ENCODE measurements around the gene SYNE1. TPM values are rescaled to one million over a fixed set of nuclear protein-coding genes. Genes with fewer than 3 reads are reported as not detected.
"Not testable (repeated sequence)": the region's sequence is repeated elsewhere in the genome, so short reads cannot be mapped to it uniquely, and the experiment has no call there.

SYNE1 gene
- polyA plus RNA-seq, 1 donor = 28.2 TPM

DNA sequence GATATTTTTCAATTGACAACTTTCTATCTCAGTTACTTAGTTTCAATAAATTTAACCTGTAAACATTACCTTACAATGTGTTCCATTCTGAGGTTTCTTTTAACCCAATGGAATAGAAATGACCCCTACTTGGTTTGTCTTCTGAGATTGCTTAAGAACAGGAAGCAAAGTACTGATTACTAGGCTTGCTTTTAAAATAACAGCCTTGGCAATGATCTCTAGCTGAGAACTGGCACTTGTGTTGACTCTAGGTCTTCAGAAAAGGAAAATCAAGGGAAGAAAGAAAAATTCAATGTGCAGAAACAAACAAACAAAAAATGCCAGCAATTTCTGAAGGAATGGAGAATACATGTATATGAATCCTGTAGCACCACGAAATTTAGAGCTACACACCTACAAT is 66.1 kb downstream of the SYNE1 start:
- no peaks in the 10 kb centered on the region for H3K27me3 ChIP-seq (ENCODE audit: control insufficient read depth, insufficient read depth, low read length)
- no peaks in the 10 kb centered on the region for H3K9me3 ChIP-seq (ENCODE audit: control insufficient read depth, low read depth, low read length)
- H3K27ac ChIP-seq (ENCODE audit: low read length) = no peak overlapping the region
- H3K36me3 ChIP-seq (ENCODE audit: control insufficient read depth, insufficient read depth, low read length) = no peaks in the 10 kb centered on the region
- DNase-seq = no peak
- WGBS (ENCODE audit: insufficient coverage, low lambda C conversion rate) = no CpG with 5 or more reads among the region's 1 CpG
- H3K4me1 ChIP-seq (ENCODE audit: control insufficient read depth, insufficient read depth, low read length) = no peaks in the 10 kb centered on the region
- H3K4me3 ChIP-seq (ENCODE audit: low read length) = no peak overlapping the region

DNA sequence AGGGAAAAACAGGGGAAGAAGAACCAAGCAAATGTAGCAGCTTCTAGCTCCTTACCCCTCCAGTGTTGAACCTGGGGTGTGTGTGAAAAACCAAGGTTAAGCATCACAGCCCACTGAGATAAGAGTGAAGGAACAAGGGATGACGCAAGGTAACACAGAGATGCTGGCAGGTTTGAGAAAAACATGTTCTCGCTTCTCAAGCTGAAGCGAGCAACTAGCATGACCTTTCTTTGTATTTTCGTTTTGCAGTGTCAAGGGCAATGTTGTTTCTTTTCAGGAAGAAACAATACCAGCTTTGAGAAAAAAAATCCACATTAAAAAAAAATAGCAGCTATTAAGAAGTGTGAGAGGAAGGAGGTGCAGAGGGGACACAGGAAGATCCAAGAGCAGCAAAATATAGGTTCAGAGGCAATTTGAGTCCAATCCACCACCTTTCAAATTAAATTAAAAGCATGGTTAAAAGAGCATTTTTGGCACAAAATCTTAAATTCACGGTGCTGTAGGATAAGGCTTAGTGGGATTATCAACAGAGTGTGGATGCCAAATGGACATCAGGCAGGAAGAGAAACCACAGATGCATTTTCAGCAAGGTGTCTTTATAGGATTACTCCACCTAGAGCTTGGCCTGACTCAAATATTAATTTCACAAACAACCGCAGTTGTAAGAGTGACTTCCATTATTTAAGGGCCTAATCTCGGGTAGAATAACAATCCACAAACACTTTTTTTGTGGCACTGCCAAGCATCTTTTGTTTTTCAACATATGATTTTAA is 70.9 kb downstream of the SYNE1 start:
- WGBS (ENCODE audit: insufficient coverage, low lambda C conversion rate) = no CpG with 5 or more reads among the region's 7 CpGs
- no peak overlapping the region for H3K27ac ChIP-seq (ENCODE audit: low read length)

DNA sequence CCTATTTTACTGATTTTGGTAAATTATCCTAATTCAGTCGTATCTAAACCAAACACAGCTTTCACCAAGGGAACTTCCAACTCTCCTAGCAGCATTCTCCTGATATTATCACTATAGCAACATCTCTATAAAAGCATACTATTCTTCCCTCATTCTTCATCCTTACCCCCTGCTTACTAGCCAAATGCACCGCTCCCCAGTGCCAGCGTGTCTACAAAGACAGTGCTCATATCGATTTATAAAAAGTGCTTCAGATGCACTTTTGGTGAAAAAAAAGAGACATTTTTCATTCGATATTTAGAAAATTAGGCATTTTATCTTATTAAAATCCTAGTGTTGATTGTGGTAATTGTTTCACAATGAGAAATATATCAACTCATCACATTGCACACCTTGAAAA is 74.0 kb downstream of the SYNE1 start:
- Histone ChIP-seq H3K9me3 (ENCODE audit: control insufficient read depth, low read depth, low read length) (no peaks in the 10 kb centered on the region), H3K36me3 (ENCODE audit: control insufficient read depth, insufficient read depth, low read length) (no peaks in the 10 kb centered on the region), H3K27ac (ENCODE audit: low read length) (no peak overlapping the region), H3K4me3 (ENCODE audit: low read length) (no peak overlapping the region), H3K27me3 (ENCODE audit: control insufficient read depth, insufficient read depth, low read length) (no peaks in the 10 kb centered on the region), H3K4me1 (ENCODE audit: control insufficient read depth, insufficient read depth, low read length) (no peaks in the 10 kb centered on the region)
- WGBS (ENCODE audit: insufficient coverage, low lambda C conversion rate) = 51% methylated on average over 4 of the region's 5 CpGs
- DNase-seq = no peak

More for the DNA sequence above, 70.9 kb downstream of the SYNE1 start:
- no peaks in the 10 kb centered on the region for H3K27me3 ChIP-seq (ENCODE audit: control insufficient read depth, insufficient read depth, low read length)
- no peaks in the 10 kb centered on the region for H3K36me3 ChIP-seq (ENCODE audit: control insufficient read depth, insufficient read depth, low read length)
- H3K4me3 ChIP-seq (ENCODE audit: low read length) = no peak overlapping the region
- DNase-seq = no peak
- no peaks in the 10 kb centered on the region for H3K9me3 ChIP-seq (ENCODE audit: control insufficient read depth, low read depth, low read length)
- H3K4me1 ChIP-seq (ENCODE audit: control insufficient read depth, insufficient read depth, low read length) = no peaks in the 10 kb centered on the region

DNA sequence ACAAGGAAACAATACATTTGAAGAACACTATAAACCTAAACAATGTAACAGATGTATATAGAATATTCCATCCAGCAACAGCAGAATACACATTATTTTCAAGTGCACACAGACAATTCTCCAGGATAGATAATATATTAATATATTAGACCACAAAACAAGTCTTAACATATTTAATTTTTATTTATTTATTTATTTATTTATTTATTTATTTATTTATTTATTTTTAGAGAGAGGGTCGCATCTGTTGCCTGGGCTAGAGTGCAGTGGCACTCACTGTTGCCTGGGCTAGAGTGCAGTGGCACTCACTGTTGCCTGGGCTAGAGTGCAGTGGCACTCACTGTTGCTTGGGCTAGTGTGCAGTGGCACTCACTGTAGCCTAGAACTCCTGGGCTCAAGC is 78.4 kb downstream of the SYNE1 start:
- H3K36me3 ChIP-seq (ENCODE audit: control insufficient read depth, insufficient read depth, low read length); H3K4me1 ChIP-seq (ENCODE audit: control insufficient read depth, insufficient read depth, low read length); DNase-seq; H3K27me3 ChIP-seq (ENCODE audit: control insufficient read depth, insufficient read depth, low read length); H3K27ac ChIP-seq (ENCODE audit: low read length); H3K9me3 ChIP-seq (ENCODE audit: control insufficient read depth, low read depth, low read length); H3K4me3 ChIP-seq (ENCODE audit: low read length): not testable (repeated sequence)
- WGBS (ENCODE audit: insufficient coverage, low lambda C conversion rate) = no CpG with 5 or more reads among the region's 1 CpG

DNA sequence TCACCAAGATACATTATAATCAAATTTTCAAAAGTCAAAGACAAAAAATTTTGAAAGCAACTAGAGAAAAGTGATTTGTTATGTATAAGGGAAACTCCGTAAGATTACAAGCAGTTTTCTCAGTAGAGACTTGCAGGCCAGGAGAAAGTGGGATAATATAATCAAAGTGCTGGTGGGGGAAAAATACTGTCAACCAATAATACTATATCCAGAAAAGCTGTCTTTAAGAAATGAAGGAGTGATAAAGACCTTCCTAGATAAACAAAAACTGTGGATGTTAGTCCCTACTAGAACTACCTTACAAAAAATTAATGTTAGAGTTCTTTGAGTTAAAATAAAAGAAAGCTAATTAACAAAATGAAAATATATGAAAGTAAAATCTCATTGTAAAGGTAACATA is 79.7 kb downstream of the SYNE1 start:
- H3K36me3 ChIP-seq (ENCODE audit: control insufficient read depth, insufficient read depth, low read length) = no peaks in the 10 kb centered on the region

DNA sequence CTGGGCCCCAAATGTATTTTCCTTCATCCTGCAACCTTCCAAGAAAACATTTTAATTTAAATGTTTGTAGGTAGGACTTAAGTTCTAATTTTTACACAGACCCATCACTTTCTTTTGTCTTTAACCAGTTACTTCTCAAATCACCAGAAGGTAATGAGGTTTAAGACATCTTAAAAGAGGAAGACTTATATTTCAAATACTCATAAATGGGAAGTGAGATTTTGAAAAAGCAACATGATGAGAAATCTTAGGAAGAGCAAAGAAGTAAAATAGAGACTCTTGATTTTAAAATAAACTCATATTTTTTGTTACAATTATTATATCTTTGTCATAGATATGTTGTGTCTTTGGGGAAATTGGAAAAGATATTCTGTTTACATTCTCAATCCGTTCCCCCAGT is 82.3 kb downstream of the SYNE1 start:
- no peaks in the 10 kb centered on the region for H3K4me1 ChIP-seq (ENCODE audit: control insufficient read depth, insufficient read depth, low read length)
- no peak overlapping the region for H3K27ac ChIP-seq (ENCODE audit: low read length)
- no peaks in the 10 kb centered on the region for H3K27me3 ChIP-seq (ENCODE audit: control insufficient read depth, insufficient read depth, low read length)
- WGBS (ENCODE audit: insufficient coverage, low lambda C conversion rate) = 60% methylated on average over 1 of the region's 1 CpG
- DNase-seq = no peak
- no peaks in the 10 kb centered on the region for H3K9me3 ChIP-seq (ENCODE audit: control insufficient read depth, low read depth, low read length)
- H3K36me3 ChIP-seq (ENCODE audit: control insufficient read depth, insufficient read depth, low read length) = no peaks in the 10 kb centered on the region
- H3K4me3 ChIP-seq (ENCODE audit: low read length) = no peak overlapping the region

More for the DNA sequence above, 79.7 kb downstream of the SYNE1 start:
- no peak overlapping the region for H3K4me3 ChIP-seq (ENCODE audit: low read length)
- no CpG with 5 or more reads among the region's 1 CpG for WGBS (ENCODE audit: insufficient coverage, low lambda C conversion rate)
- no peaks in the 10 kb centered on the region for H3K4me1 ChIP-seq (ENCODE audit: control insufficient read depth, insufficient read depth, low read length)
- no peak overlapping the region for H3K27ac ChIP-seq (ENCODE audit: low read length)
- H3K9me3 ChIP-seq (ENCODE audit: control insufficient read depth, low read depth, low read length) = no peaks in the 10 kb centered on the region
- no peak for DNase-seq
- no peaks in the 10 kb centered on the region for H3K27me3 ChIP-seq (ENCODE audit: control insufficient read depth, insufficient read depth, low read length)

DNA sequence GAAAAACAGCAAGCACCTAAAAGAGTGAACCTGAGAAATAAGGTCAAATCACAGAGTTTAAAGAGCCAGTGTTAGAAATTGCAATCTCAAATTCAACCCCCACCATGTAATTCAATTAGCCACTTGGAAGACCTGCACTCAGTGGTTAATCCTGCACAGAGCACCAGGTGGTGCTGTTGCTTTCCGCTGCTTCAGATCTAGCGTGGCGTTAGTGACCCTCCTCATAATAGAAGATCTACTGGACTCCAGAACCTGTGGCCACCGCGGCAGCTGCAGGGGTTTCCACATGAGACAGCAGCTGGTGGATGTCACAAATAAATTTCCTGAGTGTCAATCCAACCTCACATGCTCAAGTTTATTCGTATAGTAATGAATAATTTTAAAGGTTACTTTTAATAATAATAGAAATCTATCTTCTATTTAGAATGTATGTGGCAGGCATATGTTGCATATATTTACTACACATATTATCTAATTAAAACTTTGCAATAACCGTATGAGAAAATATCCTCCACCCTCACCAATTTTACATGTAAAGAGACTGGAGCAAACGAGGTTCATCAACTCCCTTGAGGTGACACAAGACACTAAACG is 84.4 kb downstream of the SYNE1 start:
- Histone ChIP-seq H3K27me3 (ENCODE audit: control insufficient read depth, insufficient read depth, low read length) (no peaks in the 10 kb centered on the region), H3K4me1 (ENCODE audit: control insufficient read depth, insufficient read depth, low read length) (no peaks in the 10 kb centered on the region), H3K9me3 (ENCODE audit: control insufficient read depth, low read depth, low read length) (no peaks in the 10 kb centered on the region), H3K4me3 (ENCODE audit: low read length) (no peak overlapping the region), H3K27ac (ENCODE audit: low read length) (no peak overlapping the region), H3K36me3 (ENCODE audit: control insufficient read depth, insufficient read depth, low read length) (no peaks in the 10 kb centered on the region)
- WGBS (ENCODE audit: insufficient coverage, low lambda C conversion rate) = 40% methylated on average over 1 of the region's 9 CpGs
- peak; percentile 7 to 9 for DNase-seq

DNA sequence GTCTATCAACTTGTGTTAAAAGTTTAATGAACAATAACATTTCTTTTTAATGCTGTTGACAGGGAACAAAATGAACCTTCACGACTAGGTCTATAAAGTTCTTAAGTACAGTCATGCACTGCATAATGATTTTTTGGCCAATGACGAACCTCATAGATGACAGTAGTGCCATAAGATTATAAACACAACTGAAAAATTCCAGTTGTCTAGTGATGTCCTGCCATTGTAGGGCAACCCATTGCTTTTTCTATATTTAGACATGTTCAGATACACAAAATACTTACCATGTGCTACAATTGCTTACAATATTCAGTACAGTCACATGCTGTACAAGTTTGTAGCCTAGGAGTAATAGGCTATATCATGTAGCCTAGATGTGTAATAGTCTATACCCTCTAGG is 93.6 kb downstream of the SYNE1 start:
- Histone ChIP-seq H3K27me3 (ENCODE audit: control insufficient read depth, insufficient read depth, low read length) (no peaks in the 10 kb centered on the region), H3K4me3 (ENCODE audit: low read length) (no peak overlapping the region), H3K4me1 (ENCODE audit: control insufficient read depth, insufficient read depth, low read length) (no peaks in the 10 kb centered on the region), H3K36me3 (ENCODE audit: control insufficient read depth, insufficient read depth, low read length) (no peaks in the 10 kb centered on the region), H3K9me3 (ENCODE audit: control insufficient read depth, low read depth, low read length) (no peaks in the 10 kb centered on the region), H3K27ac (ENCODE audit: low read length) (no peak overlapping the region)
- no CpG with 5 or more reads among the region's 2 CpGs for WGBS (ENCODE audit: insufficient coverage, low lambda C conversion rate)
- DNase-seq = no peak

DNA sequence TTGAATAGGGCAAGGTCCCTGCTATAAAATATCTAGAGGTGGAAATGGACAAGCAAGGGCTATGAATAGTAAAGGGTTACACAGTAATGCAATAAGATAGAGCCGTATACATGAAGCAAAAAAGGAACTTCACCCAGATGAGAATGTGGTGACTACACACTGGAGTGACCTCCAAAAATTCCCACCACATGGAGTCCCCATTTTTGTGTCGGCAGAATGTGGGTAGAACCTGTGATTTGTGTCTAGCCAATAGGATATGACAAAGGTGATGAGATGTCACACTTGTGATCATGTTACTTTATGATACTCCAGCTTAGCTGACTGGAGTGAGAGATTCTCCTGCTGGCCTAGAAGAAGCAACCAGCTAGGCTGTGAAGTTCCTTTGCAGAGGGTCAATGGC is 96.8 kb downstream of the SYNE1 start:
- WGBS (ENCODE audit: insufficient coverage, low lambda C conversion rate) = 100% methylated on average over 1 of the region's 2 CpGs
- H3K4me3 ChIP-seq (ENCODE audit: low read length) = no peak overlapping the region
- H3K27me3 ChIP-seq (ENCODE audit: control insufficient read depth, insufficient read depth, low read length) = no peaks in the 10 kb centered on the region
- no peak for DNase-seq
- no peak overlapping the region for H3K27ac ChIP-seq (ENCODE audit: low read length)
- no peaks in the 10 kb centered on the region for H3K36me3 ChIP-seq (ENCODE audit: control insufficient read depth, insufficient read depth, low read length)
- no peaks in the 10 kb centered on the region for H3K4me1 ChIP-seq (ENCODE audit: control insufficient read depth, insufficient read depth, low read length)
- no peaks in the 10 kb centered on the region for H3K9me3 ChIP-seq (ENCODE audit: control insufficient read depth, low read depth, low read length)

DNA sequence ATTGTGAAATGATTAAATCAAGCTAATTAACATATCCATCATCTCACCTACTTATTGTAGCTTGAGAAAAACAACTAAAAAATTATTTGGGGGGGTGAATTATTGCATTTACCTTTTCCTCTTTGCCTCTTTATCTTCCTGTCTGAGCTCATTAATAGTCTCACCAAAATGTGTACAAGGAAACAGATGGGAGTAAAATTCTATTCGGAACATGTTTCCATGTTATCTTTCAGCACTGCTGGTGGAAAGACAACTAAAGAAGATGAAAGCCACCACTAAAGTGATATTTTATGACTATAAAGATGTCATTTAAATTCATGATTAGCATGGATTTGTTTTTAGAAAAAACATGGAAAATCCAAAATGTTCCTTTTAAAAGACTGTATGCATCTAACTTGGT is 102.6 kb downstream of the SYNE1 start:
- WGBS (ENCODE audit: insufficient coverage, low lambda C conversion rate) = no CpG with 5 or more reads among the region's 1 CpG
- no peaks in the 10 kb centered on the region for H3K4me1 ChIP-seq (ENCODE audit: control insufficient read depth, insufficient read depth, low read length)
- H3K27ac ChIP-seq (ENCODE audit: low read length) = no peak overlapping the region
- no peaks in the 10 kb centered on the region for H3K9me3 ChIP-seq (ENCODE audit: control insufficient read depth, low read depth, low read length)
- no peaks in the 10 kb centered on the region for H3K27me3 ChIP-seq (ENCODE audit: control insufficient read depth, insufficient read depth, low read length)
- H3K4me3 ChIP-seq (ENCODE audit: low read length) = no peak overlapping the region
- H3K36me3 ChIP-seq (ENCODE audit: control insufficient read depth, insufficient read depth, low read length) = no peaks in the 10 kb centered on the region
- no peak for DNase-seq
